BJ (cell line): ENCODE results near the gene SUPT7L. TPM values are rescaled to one million over a fixed set of nuclear protein-coding genes. Genes with fewer than 3 reads are reported as not detected.
"Not testable (repeated sequence)": the region's sequence is repeated elsewhere in the genome, so short reads cannot be mapped to it uniquely, and the experiment has no call there.

Experiments used
- CTCF ChIA-PET: fragments of 350-600 bp; formaldehyde crosslinking; extraction: SDS; loops from one replicate; lab custom pipeline; 2021; ENCODE audit warnings: antibody characterized with exemption, inconsistent platforms; lab: Yijun Ruan, JAX
- POLR2A ChIA-PET: fragments of 300-600 bp; sonication (Branson Sonifier 250); formaldehyde crosslinking; extraction: SDS; loops from one replicate; lab custom pipeline; 2021; ENCODE audit warnings: antibody characterized with exemption; lab: Charles Lee
- DNase-seq: peaks from one replicate; pipeline ENCODE4 v3.0.0-alpha.2; 2011; ENCODE audit warnings: low read depth
- H3K27me3 ChIP-seq: 2 replicates; pipeline ENCODE4 v1.6.0; 2011; ENCODE audit warnings: low read length; ENCODE audit not compliant: control insufficient read depth, insufficient read depth
- H3K36me3 ChIP-seq: 2 replicates; pipeline ENCODE4 v1.5.1; 2011; ENCODE audit warnings: low read length; ENCODE audit not compliant: control insufficient read depth, insufficient read depth
- H3K4me3 ChIP-seq: 2 replicates; pipeline ENCODE4 v1.5.1; 2011; ENCODE audit warnings: low read depth, mild to moderate bottlenecking, control low read depth, low read length
- polyA plus RNA-seq: library from polyadenylated mRNA; depleted of rRNA; stranded (reverse); fragments of >200 nt; gene quantifications from 2 replicates; pipeline ENCODE4 v1.2.3, GENCODE V29; 2011
- TF ChIP-seq, protein P1 (sequence below): IDR thresholded peaks from 2 replicates; pipeline ENCODE4 v1.5.1; 2011; ENCODE audit warnings: low read depth, mild to moderate bottlenecking, control low read depth, inconsistent platforms, low read length, moderate library complexity; ENCODE audit not compliant: insufficient read depth

The SUPT7L gene
- polyA plus RNA-seq, 1 experiment, result 52.0 TPM

DNA sequence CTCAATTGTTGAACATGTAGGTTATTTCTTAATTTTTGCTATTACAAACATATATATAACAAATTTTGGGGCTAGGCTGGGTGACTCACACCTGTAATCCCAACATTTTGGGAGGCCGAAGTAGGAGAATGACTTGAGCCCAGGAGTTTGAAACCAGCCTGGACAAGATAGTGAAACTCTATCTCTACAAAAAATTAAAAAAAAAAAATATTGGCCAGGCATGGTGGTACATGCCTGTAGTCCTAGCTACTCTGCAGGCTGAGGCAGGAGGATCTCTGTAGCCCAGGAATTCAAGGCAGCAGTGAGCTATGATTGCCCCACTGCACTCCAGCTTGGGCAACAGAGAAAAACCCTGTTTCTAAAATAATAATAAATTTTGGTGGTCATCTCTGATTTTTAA is 23.8 kb upstream of the SUPT7L start:
- peaks cover 9% of the 10 kb centered on the region for H3K36me3 ChIP-seq
- POLR2A ChIA-PET, result no interaction called here
- TF ChIP-seq, protein P1, sequence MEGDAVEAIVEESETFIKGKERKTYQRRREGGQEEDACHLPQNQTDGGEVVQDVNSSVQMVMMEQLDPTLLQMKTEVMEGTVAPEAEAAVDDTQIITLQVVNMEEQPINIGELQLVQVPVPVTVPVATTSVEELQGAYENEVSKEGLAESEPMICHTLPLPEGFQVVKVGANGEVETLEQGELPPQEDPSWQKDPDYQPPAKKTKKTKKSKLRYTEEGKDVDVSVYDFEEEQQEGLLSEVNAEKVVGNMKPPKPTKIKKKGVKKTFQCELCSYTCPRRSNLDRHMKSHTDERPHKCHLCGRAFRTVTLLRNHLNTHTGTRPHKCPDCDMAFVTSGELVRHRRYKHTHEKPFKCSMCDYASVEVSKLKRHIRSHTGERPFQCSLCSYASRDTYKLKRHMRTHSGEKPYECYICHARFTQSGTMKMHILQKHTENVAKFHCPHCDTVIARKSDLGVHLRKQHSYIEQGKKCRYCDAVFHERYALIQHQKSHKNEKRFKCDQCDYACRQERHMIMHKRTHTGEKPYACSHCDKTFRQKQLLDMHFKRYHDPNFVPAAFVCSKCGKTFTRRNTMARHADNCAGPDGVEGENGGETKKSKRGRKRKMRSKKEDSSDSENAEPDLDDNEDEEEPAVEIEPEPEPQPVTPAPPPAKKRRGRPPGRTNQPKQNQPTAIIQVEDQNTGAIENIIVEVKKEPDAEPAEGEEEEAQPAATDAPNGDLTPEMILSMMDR, result no peak
- DNase-seq, result no peak
- CTCF ChIA-PET, result interaction anchor here (0.7 to 1.3 kb wide), 3 partner anchors 17 to 686 kb away, joined by 3 to 5 read pairs (median 4); no protein-coding TSS in a partner anchor
- no peaks in the 10 kb centered on the region; the same call in 1 of the 2 replicates for H3K27me3 ChIP-seq
- no peak overlapping the region for H3K4me3 ChIP-seq

- Histone ChIP-seq H3K27me3 (no peaks in the 10 kb centered on the region; the same call in 1 of the 2 replicates), H3K36me3 (peaks cover 9% of the 10 kb centered on the region), H3K4me3 (no peak overlapping the region)
- ChIA-PET CTCF (interaction anchor here (0.6 kb wide), 1 partner anchor 238 kb away, joined by 3 read pairs; no protein-coding TSS in a partner anchor), POLR2A (no interaction called here)
- TF ChIP-seq, protein P1, result no peak
- DNase-seq, result no peak
Measured at GRCh38 chr2:27685577-27685976, 22.2 kb upstream of the SUPT7L start.

GRCh38 chr2:27685006-27685405 is 21.6 kb upstream of the SUPT7L start:
- CTCF ChIA-PET, result interaction anchor here (1.4 to 4.3 kb wide), 4 partner anchors 16 to 768 kb away, joined by 3 to 28 read pairs (median 8); no protein-coding TSS in a partner anchor
- DNase-seq, H3K4me3 ChIP-seq, H3K36me3 ChIP-seq, H3K27me3 ChIP-seq, POLR2A ChIA-PET: not testable (repeated sequence)

DNA sequence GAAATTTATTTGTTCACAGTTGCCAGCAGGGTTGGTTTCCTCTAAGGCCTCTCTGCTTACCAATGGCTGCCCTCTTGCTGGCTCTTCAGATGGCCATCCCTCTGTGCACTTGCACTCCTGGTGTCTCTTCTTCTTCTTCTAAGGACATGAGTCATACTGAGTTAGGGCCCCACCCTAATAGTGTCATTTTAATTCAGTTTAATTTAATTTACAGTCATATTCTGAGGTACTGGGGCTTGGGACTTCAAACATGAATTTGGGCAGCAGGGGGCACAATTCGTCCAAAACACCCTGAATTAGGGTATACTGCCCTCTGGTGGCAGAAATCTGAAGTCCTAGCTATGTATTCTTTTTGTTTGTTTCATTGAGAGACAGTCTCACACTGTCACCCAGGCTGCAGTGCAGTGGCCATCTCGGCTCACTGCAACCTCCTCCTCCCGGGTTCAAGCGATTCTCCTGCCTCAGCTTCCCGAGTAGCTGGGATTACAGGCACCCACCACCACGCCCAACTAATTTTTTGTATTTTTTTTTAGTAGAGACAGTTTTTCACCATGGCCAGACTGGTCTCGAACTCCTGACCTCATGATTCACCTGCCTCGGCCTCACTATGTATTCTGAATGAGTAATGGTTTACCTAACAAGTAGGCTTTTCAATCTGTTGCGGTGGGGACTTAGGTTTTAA is 20.1 kb upstream of the SUPT7L start:
- ChIA-PET POLR2A (interaction anchor here (0.7 kb wide), 1 partner anchor 885 kb away, joined by 3 read pairs; no protein-coding TSS in a partner anchor), CTCF (interaction anchor here (0.6 to 4.3 kb wide), 36 partner anchors 8 to 814 kb away, joined by 3 to 28 read pairs (median 4); partner anchors contain the start of genes CCDC121, GPN1, PPM1G and SLC4A1AP)
- H3K27me3 ChIP-seq, result no peaks in the 10 kb centered on the region; the same call in 1 of the 2 replicates
- TF ChIP-seq, protein P1, result peak; percentile 83
- peak; percentile 54 for DNase-seq
- no peak overlapping the region for H3K4me3 ChIP-seq
- H3K36me3 ChIP-seq, result peaks cover 6% of the 10 kb centered on the region

DNA sequence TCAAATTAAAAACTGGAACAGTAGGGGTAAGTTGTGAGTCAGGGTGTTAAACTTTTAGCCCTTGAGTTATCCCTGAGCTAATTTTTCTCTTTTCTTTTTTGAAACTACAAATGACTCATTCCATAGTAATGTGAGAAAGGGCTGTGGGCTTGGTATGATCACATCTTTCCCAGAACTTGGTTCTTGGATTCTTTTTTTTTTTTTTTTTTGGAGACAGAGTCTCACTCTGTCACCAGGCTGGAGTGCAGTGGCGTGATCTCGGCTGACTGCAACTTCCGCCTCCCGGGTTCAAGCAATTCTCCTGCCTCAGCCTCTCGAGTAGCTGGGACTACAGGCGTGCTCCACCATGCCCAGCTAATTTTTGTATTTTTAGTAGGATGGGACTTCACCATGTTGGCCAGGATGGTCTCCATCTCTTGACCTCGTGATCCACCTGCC is 18.9 kb upstream of the SUPT7L start:
- ChIA-PET POLR2A (interaction anchor here (0.7 kb wide), 1 partner anchor 35 kb away, joined by 7 read pairs; no protein-coding TSS in a partner anchor), CTCF (interaction anchor here (0.7 to 4.3 kb wide), 18 partner anchors 9 to 785 kb away, joined by 3 to 28 read pairs (median 6); partner anchors contain the start of genes PPM1G, SLC4A1AP and SUPT7L)
- not testable (repeated sequence) for H3K27me3 ChIP-seq, H3K4me3 ChIP-seq, H3K36me3 ChIP-seq
- DNase-seq, result peak; percentile 85

GRCh38 chr2:27681841-27682240 is 18.4 kb upstream of the SUPT7L start:
- ChIA-PET CTCF (interaction anchor here (0.7 to 4.3 kb wide), 12 partner anchors 10 to 786 kb away, joined by 3 to 28 read pairs (median 4); partner anchors contain the start of gene PPM1G), POLR2A (interaction anchor here (0.7 kb wide), 1 partner anchor 35 kb away, joined by 7 read pairs; no protein-coding TSS in a partner anchor)
- Histone ChIP-seq H3K27me3 (no peaks in the 10 kb centered on the region), H3K4me3 (no peak overlapping the region), H3K36me3 (peaks cover 5% of the 10 kb centered on the region; the same call in 1 of the 2 replicates)
- DNase-seq, result peak; percentile 15
- TF ChIP-seq, protein P1, result no peak
